ENCODE results near the gene EDDM13.
A peak's percentile ranks its signal among the peaks of the same experiment; 100 is the strongest.
"Not testable (repeated sequence)": the region's sequence is repeated elsewhere in the genome, so short reads cannot be mapped to it uniquely, and the experiment has no call there.

EDDM13 gene
- total RNA-seq, result 0.05 to 0.25 (median 0.19) reads per million in 3 experiments

- DNase-seq, result no peak
Observed at GRCh38 chr19:56272161-56272798, at the start of gene EDDM13. EDDM13 (plus strand) TSS chr19:56272748; CDS start chr19:56272835, 87 bp downstream.

GRCh38 chr19:56222901-56223300 lies 49.6 kb upstream of the EDDM13 start:
- no peak for DNase-seq

- no peak for DNase-seq
Observed at GRCh38 chr19:56223481-56223880, 49.1 kb upstream of the EDDM13 start.

GRCh38 chr19:56245121-56245740 lies 27.3 kb upstream of the EDDM13 start:
- no peak for DNase-seq

GRCh38 chr19:56245764-56246163 lies 26.8 kb upstream of the EDDM13 start:
- DNase-seq, result not testable (repeated sequence)

- DNase-seq, result not testable (repeated sequence)
Observed at GRCh38 chr19:56248736-56249338, 23.7 kb upstream of the EDDM13 start.

- peak; percentile 50 for DNase-seq
Observed at GRCh38 chr19:56252699-56253422, 19.7 kb upstream of the EDDM13 start.

- peak; percentile 20 for DNase-seq
Observed at GRCh38 chr19:56253737-56254136, 18.8 kb upstream of the EDDM13 start.

- DNase-seq, result no peak
Observed at GRCh38 chr19:56258272-56258671, 14.3 kb upstream of the EDDM13 start.

GRCh38 chr19:56261145-56261544 lies 11.4 kb upstream of the EDDM13 start:
- DNase-seq, result no peak

GRCh38 chr19:56261932-56262331 lies 10.6 kb upstream of the EDDM13 start:
- DNase-seq, result not testable (repeated sequence)

- DNase-seq, result no peak
Observed at GRCh38 chr19:56263319-56263718, 9.2 kb upstream of the EDDM13 start.

- no peak for DNase-seq
Observed at GRCh38 chr19:56266051-56266450, 6.5 kb upstream of the EDDM13 start.

- DNase-seq, result no peak
Observed at GRCh38 chr19:56269348-56269747, 3.2 kb upstream of the EDDM13 start.

GRCh38 chr19:56270676-56271075 lies 1.9 kb upstream of the EDDM13 start:
- no peak for DNase-seq

GRCh38 chr19:56271151-56271550 lies 1.4 kb upstream of the EDDM13 start:
- no peak for DNase-seq

GRCh38 chr19:56273563-56274117 lies 1.1 kb downstream of the EDDM13 start:
- no peak for DNase-seq

GRCh38 chr19:56282809-56283208 lies 10.3 kb downstream of the EDDM13 start:
- DNase-seq, result no peak

- DNase-seq, result no peak
Observed at GRCh38 chr19:56284746-56285145, 12.2 kb downstream of the EDDM13 start.

GRCh38 chr19:56290104-56290503 lies 17.6 kb downstream of the EDDM13 start:
- DNase-seq, result no peak

GRCh38 chr19:56291867-56292266 lies 19.3 kb downstream of the EDDM13 start:
- no peak for DNase-seq

GRCh38 chr19:56294549-56294948 lies 22.0 kb downstream of the EDDM13 start:
- no peak for DNase-seq

All from central memory CD4-positive, alpha-beta T cell (primary cell).